Inferior parietal cortex (tissue), 1 donor: ENCODE data around the gene PYGB.

Source experiments
- DNase-seq: peaks from one replicate; pipeline ENCODE4 v3.0.0-alpha.2; 2016; ENCODE audit errors: extremely low spot score

PYGB gene

GRCh38 chr20:25271486-25272222 is 23.8 kb downstream of the PYGB start:
- no peak for DNase-seq

GRCh38 chr20:25272223-25273000 is 24.5 kb downstream of the PYGB start:
- DNase-seq, result no peak

GRCh38 chr20:25273046-25273445 is 25.2 kb downstream of the PYGB start:
- DNase-seq, result no peak

- DNase-seq, result peak; percentile 73
Measured at GRCh38 chr20:25273541-25274358, 25.9 kb downstream of the PYGB start.

- no peak for DNase-seq
Measured at GRCh38 chr20:25274481-25274880, 26.6 kb downstream of the PYGB start.

GRCh38 chr20:25274891-25275812 is 27.3 kb downstream of the PYGB start:
- no peak for DNase-seq

GRCh38 chr20:25275813-25276532 is 28.1 kb downstream of the PYGB start:
- no peak for DNase-seq

- no peak for DNase-seq
Measured at GRCh38 chr20:25276533-25277050, 28.7 kb downstream of the PYGB start.

GRCh38 chr20:25277051-25277801 is 29.3 kb downstream of the PYGB start:
- no peak for DNase-seq

GRCh38 chr20:25277941-25278521 is 30.1 kb downstream of the PYGB start:
- no peak for DNase-seq

GRCh38 chr20:25278636-25279361 is 30.9 kb downstream of the PYGB start:
- no peak for DNase-seq

GRCh38 chr20:25279403-25279802 is 31.5 kb downstream of the PYGB start:
- no peak for DNase-seq

- no peak for DNase-seq
Measured at GRCh38 chr20:25280051-25280573, 32.2 kb downstream of the PYGB start.

- no peak for DNase-seq
Measured at GRCh38 chr20:25280574-25281535, 33.0 kb downstream of the PYGB start.

- no peak for DNase-seq
Measured at GRCh38 chr20:25281541-25281991, 33.7 kb downstream of the PYGB start.

GRCh38 chr20:25282034-25282781 is 34.3 kb downstream of the PYGB start:
- DNase-seq, result no peak
